ENCODE data around the gene MMS19. TPM values are rescaled to one million over a fixed set of nuclear protein-coding genes. Genes with fewer than 3 reads are reported as not detected.

MMS19 gene
- total RNA-seq, 4 donors from 2014 or later = 64.7 to 85.7 (median 75.2) TPM

DNA sequence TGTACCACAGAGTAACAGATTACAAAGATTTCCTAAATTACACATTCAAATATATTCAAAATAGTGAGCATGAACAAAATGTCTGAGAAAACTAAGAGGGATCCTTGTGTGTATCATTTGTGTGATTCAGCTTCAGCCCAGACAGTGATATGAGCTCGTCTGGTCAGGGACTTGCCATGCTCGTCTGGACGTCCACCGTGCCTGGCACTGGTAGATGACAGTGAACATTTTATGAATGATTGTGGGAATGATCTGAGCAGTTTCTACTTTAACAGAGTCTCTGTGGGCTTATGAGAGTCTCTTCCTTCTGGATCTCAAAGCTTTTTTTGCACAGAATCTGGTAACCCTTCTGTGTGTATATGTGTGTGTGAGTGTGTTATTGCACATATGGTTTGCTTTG, 40.2 kb upstream of the MMS19 start:
- H3K27me3 ChIP-seq = no peaks in the 10 kb centered on the region
- H3K36me3 ChIP-seq = no peaks in the 10 kb centered on the region
- H3K27ac ChIP-seq = no peak overlapping the region
- WGBS, 2 donors = 63 to 65% methylated on average over 4 of the region's 4 CpGs
- TF ChIP-seq, protein P1, sequence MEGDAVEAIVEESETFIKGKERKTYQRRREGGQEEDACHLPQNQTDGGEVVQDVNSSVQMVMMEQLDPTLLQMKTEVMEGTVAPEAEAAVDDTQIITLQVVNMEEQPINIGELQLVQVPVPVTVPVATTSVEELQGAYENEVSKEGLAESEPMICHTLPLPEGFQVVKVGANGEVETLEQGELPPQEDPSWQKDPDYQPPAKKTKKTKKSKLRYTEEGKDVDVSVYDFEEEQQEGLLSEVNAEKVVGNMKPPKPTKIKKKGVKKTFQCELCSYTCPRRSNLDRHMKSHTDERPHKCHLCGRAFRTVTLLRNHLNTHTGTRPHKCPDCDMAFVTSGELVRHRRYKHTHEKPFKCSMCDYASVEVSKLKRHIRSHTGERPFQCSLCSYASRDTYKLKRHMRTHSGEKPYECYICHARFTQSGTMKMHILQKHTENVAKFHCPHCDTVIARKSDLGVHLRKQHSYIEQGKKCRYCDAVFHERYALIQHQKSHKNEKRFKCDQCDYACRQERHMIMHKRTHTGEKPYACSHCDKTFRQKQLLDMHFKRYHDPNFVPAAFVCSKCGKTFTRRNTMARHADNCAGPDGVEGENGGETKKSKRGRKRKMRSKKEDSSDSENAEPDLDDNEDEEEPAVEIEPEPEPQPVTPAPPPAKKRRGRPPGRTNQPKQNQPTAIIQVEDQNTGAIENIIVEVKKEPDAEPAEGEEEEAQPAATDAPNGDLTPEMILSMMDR (IDR thresholded peaks at IDR 0.05) = no peak
- intact Hi-C loops (cut with DNase I) = no loop called here
- H3K4me1 ChIP-seq = peaks cover 17 to 40% of the 10 kb centered on the region in 2 donors
- no peaks in the 10 kb centered on the region for H3K9me3 ChIP-seq
- no peak for DNase-seq
- H3K4me3 ChIP-seq (replicated peaks in 1 of 3) = no peak overlapping the region

GRCh38 chr10:97537186-97537869, 39.1 kb upstream of the MMS19 start:
- H3K27me3 ChIP-seq = no peaks in the 10 kb centered on the region
- H3K4me1 ChIP-seq = peaks cover 9 to 29% of the 10 kb centered on the region in 2 donors
- H3K9me3 ChIP-seq = no peaks in the 10 kb centered on the region
- WGBS, 2 donors = 93 to 94% methylated on average over 3 to 5 of the region's 5 CpGs
- H3K27ac ChIP-seq = no peak overlapping the region
- TF ChIP-seq POLR2A (IDR thresholded peaks at IDR 0.05) = no peak
- TF ChIP-seq, protein P1 (IDR thresholded peaks at IDR 0.05) = no peak
- no peaks in the 10 kb centered on the region for H3K36me3 ChIP-seq
- intact Hi-C loops (cut with DNase I) = no loop called here
- DNase-seq = no peak
- no peak overlapping the region for H3K4me3 ChIP-seq (replicated peaks in 1 of 3)

DNA sequence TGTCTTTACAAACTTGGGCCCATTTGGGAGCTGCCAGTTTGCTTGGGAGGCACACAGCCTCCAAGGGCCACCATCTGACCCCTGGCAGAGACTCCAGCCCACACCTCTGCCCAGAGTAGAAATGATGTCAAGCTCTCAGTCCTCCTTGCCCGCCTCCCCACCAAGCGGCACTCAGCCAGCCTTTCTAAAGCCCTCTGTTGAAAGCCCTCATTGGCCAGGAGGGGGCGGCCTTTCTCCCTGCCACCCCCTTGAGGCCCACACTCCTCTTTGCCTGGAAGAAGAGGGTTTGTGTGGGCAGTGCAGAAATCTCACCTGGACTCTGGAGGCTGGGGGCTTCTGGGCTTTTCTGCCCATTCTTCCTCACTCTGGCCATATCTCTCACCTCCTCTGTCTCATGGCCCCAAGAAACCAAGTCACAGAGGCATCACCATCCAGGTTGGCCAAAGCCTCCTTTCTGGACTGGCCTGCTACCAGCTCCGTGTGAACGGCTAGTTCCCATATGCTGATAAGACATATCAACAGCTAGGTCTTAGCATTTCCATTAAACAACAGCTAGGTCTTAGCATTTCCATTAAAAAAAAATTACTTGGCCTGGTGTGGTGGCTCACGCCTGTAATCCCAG, 36.6 kb upstream of the MMS19 start:
- Histone ChIP-seq H3K27ac (no peak overlapping the region), H3K4me3 (replicated peaks in 1 of 3) (no peak overlapping the region), H3K4me1 (peaks cover 9 to 17% of the 10 kb centered on the region in 2 donors), H3K36me3 (no peaks in the 10 kb centered on the region), H3K9me3 (no peaks in the 10 kb centered on the region), H3K27me3 (no peaks in the 10 kb centered on the region)
- DNase-seq = peak in 1 of 2 donors; percentile 20
- TF ChIP-seq, protein P1 (IDR thresholded peaks at IDR 0.05) = peak in 1 of 6 experiments; percentile 32
- TF ChIP-seq POLR2A (IDR thresholded peaks at IDR 0.05) = no peak
- intact Hi-C loops (cut with DNase I) = no loop called here
- 90 to 100% methylated on average over 6 of the region's 6 CpGs for WGBS, 2 donors

- H3K9me3 ChIP-seq = no peaks in the 10 kb centered on the region
- no peaks in the 10 kb centered on the region for H3K36me3 ChIP-seq
- H3K27ac ChIP-seq = no peak overlapping the region
- no peak for DNase-seq
- TF ChIP-seq POLR2A (IDR thresholded peaks at IDR 0.05) = no peak
- TF ChIP-seq, protein P1 (IDR thresholded peaks at IDR 0.05) = no peak
- no peak overlapping the region for H3K4me3 ChIP-seq (replicated peaks in 1 of 3)
- WGBS, 2 donors = 79 to 80% methylated on average over 6 of the region's 6 CpGs
- intact Hi-C loops (cut with DNase I) = no loop called here
- H3K4me1 ChIP-seq = peaks cover 4 to 10% of the 10 kb centered on the region in 2 donors
- H3K27me3 ChIP-seq = no peaks in the 10 kb centered on the region
Observed at GRCh38 chr10:97533888-97534287, 35.7 kb upstream of the MMS19 start.

All from thyroid gland (tissue), 4 donors.